ENCODE data around the gene ETNPPL.
"Not testable (repeated sequence)": the region's sequence is repeated elsewhere in the genome, so short reads cannot be mapped to it uniquely, and the experiment has no call there.

ETNPPL gene

DNA sequence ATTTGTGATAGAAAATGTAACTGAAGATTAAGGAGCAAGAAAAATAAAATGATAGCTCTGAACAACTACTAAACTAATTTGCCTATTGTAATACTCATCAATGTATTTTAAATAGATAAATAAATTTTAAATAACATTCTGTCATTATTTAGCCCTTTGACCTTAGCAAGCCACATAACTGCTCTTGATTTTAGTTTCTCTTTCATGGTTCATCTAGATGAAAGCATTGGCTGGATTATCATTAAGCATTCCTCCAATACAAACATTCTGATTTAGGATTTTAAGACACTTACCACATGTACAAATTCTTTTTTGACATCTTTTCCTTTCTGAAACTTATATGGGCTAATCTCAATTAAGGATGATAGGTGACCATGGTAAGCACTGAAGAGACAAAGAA is 8.5 kb downstream of the ETNPPL start:
- no peak for DNase-seq (ENCODE audit: low read depth in 2 of 2)

DNA sequence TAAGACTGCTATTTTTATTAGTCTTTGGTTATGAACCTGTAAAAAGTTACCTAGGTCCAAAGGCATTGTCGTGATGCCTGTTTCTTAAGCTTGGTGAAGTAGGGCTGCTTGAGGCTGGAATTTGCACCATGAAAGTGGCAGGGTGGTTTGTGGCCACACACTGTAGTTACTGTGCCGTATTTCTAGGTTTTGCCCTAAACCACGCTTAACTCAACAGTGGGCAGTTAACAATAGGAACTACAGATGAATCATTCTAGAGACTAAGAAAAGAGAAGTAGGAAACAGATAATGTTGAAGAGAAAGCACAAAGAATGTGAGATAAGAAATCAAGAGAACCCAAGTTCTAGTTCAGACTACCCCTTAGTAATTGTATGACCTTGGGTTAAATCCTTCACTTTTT is 11.5 kb downstream of the ETNPPL start:
- no peak for DNase-seq (ENCODE audit: low read depth in 2 of 2)

DNA sequence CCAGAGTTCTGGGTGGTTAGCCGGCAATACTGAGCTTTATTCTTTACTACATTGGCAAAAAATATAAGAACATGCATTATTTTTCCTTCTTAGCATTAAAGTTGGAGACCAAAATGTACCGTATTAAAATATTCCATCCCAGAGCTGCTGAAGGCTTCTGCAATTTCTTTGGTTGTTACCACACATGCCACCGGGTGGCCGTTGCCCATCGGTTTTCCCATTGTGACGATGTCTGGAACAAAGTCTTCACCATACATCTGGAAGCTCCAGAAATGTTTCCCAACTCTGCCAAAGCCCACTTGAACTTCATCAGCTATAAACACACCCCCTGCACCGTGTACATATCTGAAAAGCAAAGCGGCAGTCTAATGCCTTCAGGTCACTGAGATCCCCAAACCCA is 13.7 kb downstream of the ETNPPL start:
- DNase-seq (ENCODE audit: low read depth in 2 of 2), result no peak

DNA sequence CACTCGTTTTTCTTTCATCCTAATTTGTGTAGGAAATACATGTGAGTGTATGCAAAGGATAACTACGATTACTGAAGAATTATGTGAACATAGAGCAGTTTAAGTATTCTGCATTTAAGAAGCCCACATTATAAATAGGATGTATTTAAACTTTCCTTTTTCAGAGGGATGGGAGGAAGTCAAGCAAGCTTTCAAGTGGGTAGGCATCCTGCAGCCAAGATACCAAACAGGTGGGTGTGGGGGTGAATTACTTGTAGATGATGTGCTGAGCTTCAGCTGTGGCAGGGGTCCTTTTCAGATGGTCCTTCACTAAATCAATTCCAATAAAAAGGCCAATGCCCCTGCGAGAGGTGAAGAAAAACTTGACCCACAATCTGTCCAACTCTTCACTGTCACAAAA is 16.3 kb downstream of the ETNPPL start:
- DNase-seq (ENCODE audit: low read depth in 2 of 2), result no peak

DNA sequence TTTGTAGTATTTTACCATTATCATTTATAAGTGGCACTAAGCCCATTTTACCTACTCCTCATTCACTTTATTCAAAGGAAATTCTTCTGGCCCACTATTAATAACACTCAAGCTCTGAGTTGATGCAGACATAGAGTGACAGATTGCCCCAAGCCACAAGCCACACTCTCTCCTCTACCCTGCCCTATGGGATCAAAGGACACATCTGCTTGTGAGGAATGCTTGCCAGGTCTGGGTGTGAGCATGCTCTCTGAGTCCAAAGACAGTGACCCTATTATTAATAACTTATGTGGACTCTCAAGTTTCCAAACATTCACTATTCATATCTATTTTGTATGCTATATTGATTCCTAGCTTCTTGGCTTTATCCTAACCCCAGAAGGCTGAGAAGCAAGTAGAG is 18.5 kb downstream of the ETNPPL start:
- no peak for DNase-seq (ENCODE audit: low read depth in 2 of 2)

DNA sequence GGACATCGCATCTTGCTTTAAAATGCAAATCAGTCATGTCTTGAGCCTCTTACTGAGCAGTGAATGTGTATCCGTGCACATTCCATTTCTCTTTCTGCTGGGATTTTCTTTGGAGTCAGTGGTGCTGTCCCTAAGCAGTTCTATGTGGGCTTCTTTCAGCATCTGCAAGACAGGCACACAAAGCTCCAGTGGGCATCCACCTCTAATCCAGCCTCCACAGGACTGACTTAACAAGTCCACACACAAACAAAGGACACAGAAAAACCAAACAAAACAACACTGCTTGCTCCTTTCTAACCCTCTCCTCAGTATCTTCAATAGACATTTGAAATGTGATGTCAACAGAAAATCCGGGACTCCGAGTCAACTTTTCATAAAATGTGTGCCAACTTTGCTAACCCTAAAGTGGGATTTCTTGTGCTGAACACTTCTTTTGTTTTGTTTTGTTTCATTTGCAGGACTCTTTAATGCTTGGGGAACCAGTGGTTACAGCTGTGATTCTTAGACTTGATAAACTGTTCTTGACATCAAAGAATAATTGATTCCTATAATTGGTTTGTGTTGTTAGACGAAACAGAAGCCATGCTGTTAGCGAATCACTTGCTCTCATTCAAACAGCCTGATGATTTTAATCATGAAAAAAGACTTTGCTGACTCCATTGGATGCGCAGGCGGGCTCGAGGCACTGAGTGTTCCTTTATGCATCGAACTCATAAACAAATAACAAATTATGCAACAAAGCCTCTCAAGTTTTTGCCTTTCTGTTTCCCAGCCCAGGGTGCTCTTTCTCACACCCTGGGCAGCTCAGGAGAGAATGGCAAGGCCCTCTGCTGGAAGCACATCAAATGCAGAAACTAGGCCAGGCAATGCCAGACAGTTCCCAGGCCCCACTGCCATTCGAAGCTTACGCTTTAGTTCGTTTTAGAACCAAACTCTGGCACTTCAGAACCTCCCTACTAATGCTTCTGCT is 20.1 kb downstream of the ETNPPL start:
- DNase-seq (ENCODE audit: low read depth in 2 of 2), result no peak

DNA sequence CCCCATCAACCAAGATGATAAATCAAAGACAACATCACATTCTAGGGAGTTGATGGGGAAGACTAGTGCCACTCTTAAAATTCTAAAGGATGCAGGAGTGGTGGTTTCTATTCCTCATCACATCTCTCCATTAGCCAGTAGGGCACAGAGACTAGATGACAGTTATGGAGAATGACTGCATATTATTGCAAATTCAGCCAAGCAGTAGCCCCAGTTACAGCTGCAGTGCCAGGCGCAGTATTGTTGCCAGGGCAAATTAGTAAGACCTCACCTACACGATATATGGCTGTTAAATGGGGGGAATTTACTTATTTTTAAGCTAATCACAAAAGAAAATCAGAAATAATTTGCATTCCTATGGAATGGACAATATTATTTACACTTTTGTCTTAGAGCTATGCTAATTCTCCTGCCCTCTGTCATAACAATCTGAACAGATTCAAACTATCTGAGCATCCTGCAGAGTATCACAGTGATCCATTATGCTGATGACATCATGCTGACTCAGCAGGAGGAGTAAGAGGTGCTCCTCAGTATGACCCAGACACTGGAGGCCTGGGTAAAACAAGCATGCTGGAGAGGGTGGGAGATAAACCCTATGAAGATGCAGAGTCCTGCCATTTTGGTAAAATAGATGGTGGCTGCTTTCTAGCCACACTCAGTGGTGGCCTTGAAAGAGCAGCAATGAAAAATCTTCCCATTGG is 24.7 kb downstream of the ETNPPL start:
- no peak for DNase-seq (ENCODE audit: low read depth in 2 of 2)

DNA sequence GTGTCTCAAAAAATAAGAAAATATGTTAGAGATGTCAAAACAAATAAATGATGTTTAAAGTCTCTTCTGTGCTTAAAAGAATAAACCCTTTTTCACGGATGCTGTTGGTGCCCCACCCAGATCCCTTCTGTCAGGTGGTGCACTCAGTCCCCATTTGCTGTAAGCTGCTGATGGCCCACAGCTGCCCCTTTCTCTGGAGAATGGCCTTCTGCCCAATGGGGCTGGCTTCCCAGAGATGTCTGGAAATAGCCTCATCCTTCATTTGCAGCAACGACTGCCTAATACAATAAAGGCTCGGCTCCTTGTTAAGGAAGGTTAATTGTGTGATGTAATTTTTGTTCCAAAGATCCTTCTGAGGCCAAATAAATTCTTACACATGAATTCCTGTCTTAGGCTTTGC is 31.8 kb downstream of the ETNPPL start:
- DNase-seq (ENCODE audit: low read depth in 2 of 2), result no peak

DNA sequence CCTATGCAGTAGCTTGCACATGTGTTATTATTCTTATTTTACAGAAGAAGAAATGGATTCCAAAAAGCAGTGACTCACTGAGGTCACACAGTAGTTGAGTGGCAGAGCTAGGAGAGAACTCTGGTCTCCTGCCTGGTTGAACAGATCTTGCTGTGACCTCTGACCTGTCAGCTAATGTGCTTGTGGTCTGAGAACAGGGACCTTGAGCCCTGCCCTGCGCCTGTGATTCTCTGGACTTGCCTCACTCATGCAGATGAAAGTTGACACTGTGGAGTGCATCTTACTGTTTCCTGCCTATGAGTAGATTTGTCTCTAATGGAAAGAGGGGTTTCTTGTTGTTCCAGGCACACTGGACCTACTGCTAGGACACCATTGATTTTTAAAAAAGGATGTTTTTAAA is 32.3 kb downstream of the ETNPPL start:
- DNase-seq (ENCODE audit: low read depth in 2 of 2), result no peak

DNA sequence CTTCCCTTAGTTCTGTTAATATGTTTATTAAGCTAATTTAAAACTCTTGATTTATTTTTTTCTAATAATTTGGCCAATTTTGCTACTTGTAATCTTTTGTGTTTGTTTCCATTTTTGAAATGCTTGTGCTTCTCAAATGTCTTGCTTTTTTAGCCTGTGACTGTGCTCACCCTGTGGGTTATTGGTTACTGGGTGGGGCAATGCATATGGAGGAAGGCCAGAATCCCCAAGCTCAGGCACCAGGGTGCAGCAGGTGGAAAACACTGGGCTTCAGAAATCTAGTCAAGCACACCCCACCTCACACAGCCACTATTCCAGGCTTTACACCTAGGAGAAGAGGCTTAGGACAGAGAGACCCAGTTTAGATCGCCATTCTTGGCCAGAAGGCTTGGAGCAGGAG is 33.1 kb downstream of the ETNPPL start:
- DNase-seq (ENCODE audit: low read depth in 2 of 2), result no peak

DNA sequence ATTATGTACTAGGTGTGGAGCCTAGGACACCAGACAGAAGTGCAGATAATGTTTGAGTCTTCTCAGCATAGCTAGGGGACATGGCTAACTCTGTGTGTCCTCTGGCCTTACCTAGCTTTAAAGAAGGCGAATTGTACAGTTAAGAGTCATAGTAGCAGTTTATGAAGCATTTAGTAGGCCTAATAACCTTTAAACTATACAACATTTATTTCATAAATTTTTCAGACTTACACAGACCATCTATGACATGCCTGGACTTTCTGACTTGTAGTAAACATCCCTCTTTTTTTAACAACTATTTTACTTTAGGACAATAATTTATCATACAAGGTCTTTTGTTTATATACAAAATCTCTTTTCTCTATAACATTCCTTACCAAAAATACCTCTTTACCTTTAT is 37.4 kb downstream of the ETNPPL start:
- no peak for DNase-seq (ENCODE audit: low read depth in 2 of 2)

DNA sequence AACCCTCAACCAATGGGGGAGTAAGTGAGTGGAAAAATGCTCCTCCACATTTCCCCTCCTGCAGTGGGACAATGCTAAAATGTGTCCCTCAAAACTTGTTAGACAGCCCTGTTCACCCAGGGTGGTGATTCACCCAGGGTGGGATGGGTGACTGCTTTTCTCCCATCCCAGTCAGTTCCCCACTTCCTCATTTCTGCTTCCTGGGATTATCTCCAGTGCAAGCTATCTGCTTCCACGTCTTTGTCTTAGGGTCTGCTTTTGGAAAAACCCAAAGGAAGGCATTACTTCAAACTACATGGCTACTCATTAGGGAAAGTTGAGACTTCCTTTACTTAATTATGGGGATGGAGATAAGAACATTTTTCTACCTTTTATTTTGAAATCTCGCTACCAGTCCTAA is 45.5 kb downstream of the ETNPPL start:
- no peak for DNase-seq (ENCODE audit: low read depth in 2 of 2)

DNA sequence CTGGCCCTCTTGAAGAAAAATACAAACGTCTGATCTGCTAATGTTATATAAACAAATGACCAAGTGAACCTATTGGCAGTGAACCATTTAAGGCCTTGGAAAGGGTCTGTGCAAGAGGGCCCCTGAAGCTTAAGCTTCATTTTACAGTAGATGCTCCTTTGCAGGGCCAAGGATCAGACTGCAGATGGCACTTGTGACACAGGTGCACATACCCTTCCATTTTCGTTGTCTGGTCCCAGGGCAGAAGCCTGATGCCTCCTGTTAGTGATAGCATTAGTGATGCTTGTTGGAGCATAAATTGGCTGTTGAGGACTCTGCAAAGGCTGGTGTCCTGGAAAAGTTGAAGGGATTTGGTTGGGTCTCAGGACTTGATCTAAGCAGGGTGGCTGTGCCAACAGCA is 46.5 kb downstream of the ETNPPL start:
- no peak for DNase-seq (ENCODE audit: low read depth in 2 of 2)

DNA sequence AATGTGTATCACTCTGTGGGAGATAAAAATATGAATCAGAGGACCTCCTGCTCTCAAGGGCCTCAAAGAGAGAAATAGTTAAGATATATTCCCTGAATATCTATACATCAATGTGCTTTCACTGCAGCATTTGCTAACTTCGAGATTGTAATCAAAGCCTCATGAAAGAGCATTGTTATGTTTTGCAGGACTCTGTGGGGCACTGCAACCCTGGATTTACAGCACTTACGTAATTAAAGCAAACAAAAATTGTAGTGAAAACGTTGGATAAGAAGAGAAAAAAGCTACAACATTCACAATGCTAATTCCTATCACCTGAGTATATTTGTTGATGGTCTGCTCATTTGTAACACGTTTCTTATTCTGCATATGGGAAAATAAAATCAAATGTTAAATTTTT is 48.0 kb downstream of the ETNPPL start:
- no peak for DNase-seq (ENCODE audit: low read depth in 2 of 2)

DNA sequence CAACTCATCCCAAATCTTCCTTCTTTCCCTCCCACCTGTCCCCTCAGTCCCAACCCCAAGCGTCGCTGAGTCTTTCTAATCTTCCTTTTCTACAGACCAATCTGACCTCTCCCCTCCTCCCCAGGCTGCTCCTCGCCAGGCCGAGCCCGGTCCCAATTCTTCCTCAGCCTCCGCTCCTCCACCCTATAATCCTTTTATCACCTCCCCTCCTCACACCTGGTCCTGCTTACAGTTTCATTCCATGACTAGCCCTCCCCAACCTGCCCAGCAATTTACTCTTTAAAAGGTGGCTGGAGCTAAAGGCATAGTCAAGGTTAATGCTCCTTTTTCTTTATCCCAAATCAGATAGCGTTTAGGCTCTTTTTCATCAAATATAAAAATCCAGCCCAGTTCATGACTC is 52.3 kb downstream of the ETNPPL start:
- DNase-seq (ENCODE audit: low read depth in 2 of 2), result not testable (repeated sequence)

DNA sequence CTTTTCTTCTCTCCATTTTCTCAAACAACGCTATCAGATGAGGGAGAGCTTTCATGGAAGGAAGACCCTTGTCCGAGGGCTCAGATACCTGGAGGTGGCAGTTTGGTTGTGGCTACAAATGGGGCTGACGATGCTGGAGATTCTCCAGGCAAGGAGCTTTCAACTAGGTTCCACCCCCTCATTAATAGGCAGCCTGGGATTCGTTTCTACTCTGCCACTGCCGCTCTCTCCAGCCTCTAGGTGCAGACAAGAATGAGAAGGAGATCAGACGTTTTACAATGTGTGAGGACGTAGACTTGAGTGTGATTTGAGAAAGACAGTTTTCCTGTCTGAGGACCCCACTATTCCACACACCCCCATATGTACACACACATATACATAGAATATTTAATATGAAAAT is 53.1 kb downstream of the ETNPPL start:
- DNase-seq (ENCODE audit: low read depth in 2 of 2), result no peak

DNA sequence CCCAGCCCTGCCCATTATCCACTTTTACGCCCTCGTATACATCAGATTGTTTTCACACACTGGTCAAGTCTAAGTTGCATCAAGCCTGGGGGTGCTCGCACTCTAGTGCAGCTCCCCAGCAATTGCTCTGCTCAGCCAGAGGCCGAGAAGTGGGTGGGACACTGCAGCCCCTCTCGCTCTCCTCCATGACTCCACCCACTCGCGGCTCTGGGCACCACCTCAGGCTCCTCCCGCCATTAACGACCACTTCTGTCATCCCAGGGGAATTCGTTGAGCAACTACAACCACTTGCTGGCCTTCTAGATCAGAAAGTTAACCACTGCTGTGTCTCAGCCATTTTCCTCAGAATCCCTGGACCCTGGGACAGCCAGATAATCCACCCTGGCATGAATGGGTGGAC is 53.6 kb downstream of the ETNPPL start:
- no peak for DNase-seq (ENCODE audit: low read depth in 2 of 2)

DNA sequence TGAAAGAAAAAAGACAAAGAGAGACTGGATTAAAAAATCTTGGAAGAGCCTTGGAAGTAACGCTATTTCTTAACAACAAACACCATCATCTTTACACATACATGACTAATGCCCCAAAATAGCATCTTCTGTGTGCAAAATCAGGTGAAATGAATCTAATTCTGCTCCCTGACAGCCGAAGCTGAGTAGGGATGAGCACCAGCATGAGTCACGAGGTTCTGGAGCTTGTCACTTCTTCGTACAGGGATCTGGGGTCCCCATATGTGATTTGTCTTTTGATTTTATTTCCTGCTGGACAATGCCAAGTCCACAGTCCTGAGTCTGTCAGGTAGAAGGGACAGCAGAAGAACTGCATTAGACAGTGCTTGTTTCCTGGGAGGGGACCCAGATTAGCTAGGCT is 56.6 kb downstream of the ETNPPL start:
- DNase-seq (ENCODE audit: low read depth in 2 of 2), result no peak

DNA sequence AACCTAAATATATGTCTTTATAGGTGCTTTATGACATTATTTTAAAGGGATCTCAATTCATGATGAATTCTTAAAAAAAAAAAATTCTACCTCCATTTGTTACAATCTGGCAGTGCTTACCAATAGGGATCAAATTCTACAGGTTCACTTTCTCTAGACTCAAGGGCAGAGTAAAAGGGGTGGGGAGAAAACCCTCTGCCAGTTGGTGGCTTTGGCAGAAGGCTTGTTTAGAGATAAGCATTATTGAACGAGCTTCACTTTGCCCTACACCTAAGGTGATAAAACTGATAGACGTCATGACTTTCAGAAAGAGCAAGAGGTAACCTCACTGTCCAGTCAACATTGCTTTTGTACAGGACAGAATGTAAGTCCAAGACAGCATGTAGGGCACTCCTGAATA is 58.9 kb downstream of the ETNPPL start:
- DNase-seq (ENCODE audit: low read depth in 2 of 2), result no peak

DNA sequence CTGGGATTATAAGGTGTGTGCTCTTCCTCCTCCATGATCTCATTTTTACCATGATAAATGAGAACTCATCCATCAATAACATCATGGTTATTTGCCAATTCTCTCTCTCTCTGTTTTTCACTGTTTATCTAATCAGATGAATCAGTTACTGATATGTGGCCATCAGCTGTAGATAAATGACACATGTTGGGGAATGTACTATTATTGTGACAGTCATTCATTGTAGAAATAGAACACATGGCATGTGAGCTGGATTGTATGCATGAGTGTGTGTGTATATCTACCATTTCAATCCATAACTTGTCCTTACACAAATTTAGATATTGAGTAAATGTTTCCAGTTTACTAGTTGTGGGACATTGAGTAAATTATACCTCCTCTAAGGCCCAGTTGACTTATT is 59.5 kb downstream of the ETNPPL start:
- DNase-seq (ENCODE audit: low read depth in 2 of 2), result no peak

DNA sequence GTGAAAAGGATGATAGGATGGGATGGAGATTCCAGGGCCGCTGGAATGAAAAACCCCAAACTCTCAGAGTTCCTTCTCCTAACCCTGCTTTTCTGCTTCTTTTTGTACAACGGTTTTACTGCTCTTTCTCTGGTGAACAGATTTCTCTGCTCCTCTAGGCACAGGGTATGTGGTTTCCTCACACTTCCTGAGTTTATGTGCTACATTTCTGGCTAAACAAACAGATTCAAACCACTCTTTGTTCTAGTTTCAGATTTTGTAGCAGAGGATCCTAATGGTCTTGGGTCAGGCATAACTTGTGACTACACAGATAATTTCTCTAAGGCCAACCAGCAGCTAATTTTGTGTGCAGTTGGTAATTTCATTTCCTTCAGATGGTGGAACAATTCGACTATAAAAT is 59.9 kb downstream of the ETNPPL start:
- DNase-seq (ENCODE audit: low read depth in 2 of 2), result no peak

DNA sequence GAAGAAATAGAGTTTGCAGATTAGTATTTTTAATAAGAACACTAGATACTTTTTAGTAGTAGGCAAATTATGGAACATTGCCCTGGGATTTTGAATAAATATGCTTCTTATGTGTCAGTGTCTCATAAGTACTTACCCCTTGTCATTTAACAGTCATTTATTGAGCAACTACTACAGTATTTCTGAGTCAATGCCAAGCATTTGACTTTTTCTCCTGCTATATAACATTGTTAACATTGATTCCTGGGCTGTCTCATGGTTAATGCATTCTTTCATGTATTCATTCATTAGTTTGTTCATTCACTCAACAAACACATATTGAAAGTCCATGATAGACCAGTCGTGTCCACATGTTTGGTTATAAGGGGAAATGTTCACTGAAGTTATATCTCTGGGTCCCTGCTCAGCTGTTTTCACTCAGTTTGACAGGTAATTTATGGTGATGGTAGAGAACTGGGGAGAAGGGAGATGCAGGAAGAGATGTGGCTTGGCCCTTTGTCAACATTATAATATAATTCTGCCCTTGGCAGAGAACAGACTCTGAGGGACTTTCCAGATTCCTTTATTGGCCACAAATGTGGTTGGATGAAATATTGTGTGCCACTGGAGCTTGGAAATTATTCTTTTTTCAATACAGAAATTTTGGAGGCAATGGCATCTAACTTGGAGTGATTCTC is 62.6 kb downstream of the ETNPPL start:
- no peak for DNase-seq (ENCODE audit: low read depth in 2 of 2)

DNA sequence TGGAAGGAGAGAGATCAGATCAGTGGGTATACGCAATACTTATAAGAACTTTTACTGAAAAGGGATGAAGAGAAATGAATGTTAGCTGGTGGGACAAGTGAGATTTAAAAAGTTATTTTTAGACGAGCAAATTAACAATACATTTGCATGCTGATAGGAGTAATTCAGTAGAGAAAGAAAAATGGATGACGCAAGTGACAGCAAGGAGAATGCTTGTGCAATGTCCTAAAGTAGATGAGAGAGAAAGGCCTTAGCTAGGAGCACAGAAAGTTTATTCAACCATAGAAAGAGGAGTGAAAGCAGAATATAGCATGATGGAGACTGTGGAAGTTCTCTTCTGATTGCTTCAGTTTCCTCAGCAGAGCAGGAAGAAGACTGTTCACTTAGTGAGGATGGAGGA is 66.7 kb downstream of the ETNPPL start:
- DNase-seq (ENCODE audit: low read depth in 2 of 2), result no peak
